HepG2 (cell line): ENCODE data around the gene SERPINA3. TPM values are rescaled to one million over a fixed set of nuclear protein-coding genes. Genes with fewer than 3 reads are reported as not detected.

Experiments
- AGO1 ChIP-seq: fragments of 200-400 bp; formaldehyde crosslinking; IDR thresholded peaks from 2 replicates; pipeline ENCODE4 v1.6.1; 2017; ENCODE audit warnings: mild to moderate bottlenecking, low read depth, low read length, moderate library complexity; ENCODE audit not compliant: poor library complexity, severe bottlenecking
- GMEB2 ChIP-seq: IDR thresholded peaks from 2 replicates; pipeline ENCODE4 v1.6.1; 2016; ENCODE audit warnings: missing biosample characterization, missing genetic modification reagents, low read depth
- HOXA5 ChIP-seq: sonication (generic); formaldehyde crosslinking; IDR thresholded peaks from 2 replicates; pipeline ENCODE4 v1.4.0; 2020; ENCODE audit warnings: missing genetic modification reagents
- KLF9 ChIP-seq: IDR thresholded peaks from 2 replicates; pipeline ENCODE4 v1.6.1; 2016; ENCODE audit warnings: low read depth
- PAF1 ChIP-seq: IDR thresholded peaks from 2 replicates; pipeline ENCODE4 v1.6.1; 2016; ENCODE audit warnings: missing genetic modification reagents, missing compliant biosample characterization
- SALL2 ChIP-seq: sonication (generic); formaldehyde crosslinking; IDR thresholded peaks from 2 replicates; pipeline ENCODE4 v1.8.1; 2023; ENCODE audit warnings: mild to moderate bottlenecking, missing genetic modification reagents, inconsistent platforms
- SATB2 ChIP-seq: sonication (generic); formaldehyde crosslinking; IDR thresholded peaks from 2 replicates; pipeline ENCODE4 v1.5.0; 2020; ENCODE audit warnings: missing genetic modification reagents
- ZMAT5 ChIP-seq: sonication (generic); formaldehyde crosslinking; IDR thresholded peaks from 2 replicates; pipeline ENCODE4 v1.5.0; 2020; ENCODE audit warnings: mild to moderate bottlenecking, low read depth, missing genetic modification reagents, borderline replicate concordance
- ZNF329 ChIP-seq: sonication (generic); formaldehyde crosslinking; IDR thresholded peaks from 2 replicates; pipeline ENCODE4 v1.9.0; 2021; ENCODE audit warnings: low read depth, mild to moderate bottlenecking, missing genetic modification reagents
- ZNF430 ChIP-seq: sonication (generic); formaldehyde crosslinking; IDR thresholded peaks from 2 replicates; pipeline ENCODE4 v1.9.0; 2021; ENCODE audit warnings: mild to moderate bottlenecking, missing genetic modification reagents
- polyA plus RNA-seq, 8 experiments: library from polyadenylated mRNA; depleted of rRNA in 3 of 8; stranded (reverse) in 7 of 8; unstranded in 1 of 8; fragments of >200 nt; fragmentation: Illumina TruSeq in 4 of 8; extraction: Trizol in 4 of 8; gene quantifications; 2 replicates each; pipeline versions ENCODE4 v1.2.1 to v1.2.3, GENCODE V29; 2011 to 2016; ENCODE audit warnings: low read depth in 4 of 8, missing spikeins in 1 of 8, mixed read lengths in 1 of 8; ENCODE audit not compliant: insufficient read depth in 1 of 8
- total RNA-seq, 5 experiments: library from RNA; depleted of rRNA; stranded (reverse); fragments of >200 nt; fragmentation: Illumina TruSeq; extraction: Trizol; gene quantifications; 2 replicates each; pipeline ENCODE4 v1.2.3, GENCODE V29; 2016; ENCODE audit warnings: low read depth in 1 of 5
- TF ChIP-seq, protein P1 (sequence below): sonication (generic); formaldehyde crosslinking; IDR thresholded peaks from 2 replicates; pipeline ENCODE4 v1.4.0; 2020; ENCODE audit warnings: mild to moderate bottlenecking, missing genetic modification reagents
- TF ChIP-seq, protein P2 (sequence below): sonication (generic); formaldehyde crosslinking; IDR thresholded peaks from 2 replicates; pipeline ENCODE4 v1.4.0; 2020; ENCODE audit warnings: mild to moderate bottlenecking, low read depth, missing genetic modification reagents
- TF ChIP-seq, protein P3 (sequence below): sonication (generic); formaldehyde crosslinking; IDR thresholded peaks from 2 replicates; pipeline ENCODE4 v1.8.1; 2023; ENCODE audit warnings: missing genetic modification reagents, mild to moderate bottlenecking, borderline replicate concordance
- TF ChIP-seq, protein P4 (sequence below): IDR thresholded peaks from 2 replicates; pipeline ENCODE4 v1.6.1; 2016; ENCODE audit warnings: mild to moderate bottlenecking, missing biosample characterization, missing genetic modification reagents
- TF ChIP-seq, protein P5 (sequence below): sonication (generic); formaldehyde crosslinking; IDR thresholded peaks from 2 replicates; pipeline ENCODE4 v1.4.0; 2020; ENCODE audit warnings: low read depth, missing genetic modification reagents

The SERPINA3 gene
- total and polyA plus RNA-seq, 2 of the 13 experiments (the other 11 are each of a cell fraction or from before 2014, with no cell fraction given) = 825 to 2,200 TPM

- TF ChIP-seq SALL2 = no peak
- TF ChIP-seq SATB2 (CRISPR knock-in tag) = no peak
- TF ChIP-seq AGO1 = peak; percentile 57
- no peak for TF ChIP-seq KLF9 (CRISPR knock-in tag)
- TF ChIP-seq, protein P1, sequence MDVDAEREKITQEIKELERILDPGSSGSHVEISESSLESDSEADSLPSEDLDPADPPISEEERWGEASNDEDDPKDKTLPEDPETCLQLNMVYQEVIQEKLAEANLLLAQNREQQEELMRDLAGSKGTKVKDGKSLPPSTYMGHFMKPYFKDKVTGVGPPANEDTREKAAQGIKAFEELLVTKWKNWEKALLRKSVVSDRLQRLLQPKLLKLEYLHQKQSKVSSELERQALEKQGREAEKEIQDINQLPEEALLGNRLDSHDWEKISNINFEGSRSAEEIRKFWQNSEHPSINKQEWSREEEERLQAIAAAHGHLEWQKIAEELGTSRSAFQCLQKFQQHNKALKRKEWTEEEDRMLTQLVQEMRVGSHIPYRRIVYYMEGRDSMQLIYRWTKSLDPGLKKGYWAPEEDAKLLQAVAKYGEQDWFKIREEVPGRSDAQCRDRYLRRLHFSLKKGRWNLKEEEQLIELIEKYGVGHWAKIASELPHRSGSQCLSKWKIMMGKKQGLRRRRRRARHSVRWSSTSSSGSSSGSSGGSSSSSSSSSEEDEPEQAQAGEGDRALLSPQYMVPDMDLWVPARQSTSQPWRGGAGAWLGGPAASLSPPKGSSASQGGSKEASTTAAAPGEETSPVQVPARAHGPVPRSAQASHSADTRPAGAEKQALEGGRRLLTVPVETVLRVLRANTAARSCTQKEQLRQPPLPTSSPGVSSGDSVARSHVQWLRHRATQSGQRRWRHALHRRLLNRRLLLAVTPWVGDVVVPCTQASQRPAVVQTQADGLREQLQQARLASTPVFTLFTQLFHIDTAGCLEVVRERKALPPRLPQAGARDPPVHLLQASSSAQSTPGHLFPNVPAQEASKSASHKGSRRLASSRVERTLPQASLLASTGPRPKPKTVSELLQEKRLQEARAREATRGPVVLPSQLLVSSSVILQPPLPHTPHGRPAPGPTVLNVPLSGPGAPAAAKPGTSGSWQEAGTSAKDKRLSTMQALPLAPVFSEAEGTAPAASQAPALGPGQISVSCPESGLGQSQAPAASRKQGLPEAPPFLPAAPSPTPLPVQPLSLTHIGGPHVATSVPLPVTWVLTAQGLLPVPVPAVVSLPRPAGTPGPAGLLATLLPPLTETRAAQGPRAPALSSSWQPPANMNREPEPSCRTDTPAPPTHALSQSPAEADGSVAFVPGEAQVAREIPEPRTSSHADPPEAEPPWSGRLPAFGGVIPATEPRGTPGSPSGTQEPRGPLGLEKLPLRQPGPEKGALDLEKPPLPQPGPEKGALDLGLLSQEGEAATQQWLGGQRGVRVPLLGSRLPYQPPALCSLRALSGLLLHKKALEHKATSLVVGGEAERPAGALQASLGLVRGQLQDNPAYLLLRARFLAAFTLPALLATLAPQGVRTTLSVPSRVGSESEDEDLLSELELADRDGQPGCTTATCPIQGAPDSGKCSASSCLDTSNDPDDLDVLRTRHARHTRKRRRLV (CRISPR knock-in tag) = no peak
- TF ChIP-seq, protein P2, sequence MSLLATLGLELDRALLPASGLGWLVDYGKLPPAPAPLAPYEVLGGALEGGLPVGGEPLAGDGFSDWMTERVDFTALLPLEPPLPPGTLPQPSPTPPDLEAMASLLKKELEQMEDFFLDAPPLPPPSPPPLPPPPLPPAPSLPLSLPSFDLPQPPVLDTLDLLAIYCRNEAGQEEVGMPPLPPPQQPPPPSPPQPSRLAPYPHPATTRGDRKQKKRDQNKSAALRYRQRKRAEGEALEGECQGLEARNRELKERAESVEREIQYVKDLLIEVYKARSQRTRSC = no peak
- TF ChIP-seq, protein P3, sequence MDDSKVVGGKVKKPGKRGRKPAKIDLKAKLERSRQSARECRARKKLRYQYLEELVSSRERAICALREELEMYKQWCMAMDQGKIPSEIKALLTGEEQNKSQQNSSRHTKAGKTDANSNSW (CRISPR knock-in tag) = no peak
- TF ChIP-seq GMEB2 (CRISPR knock-in tag) = no peak
- TF ChIP-seq, protein P4, sequence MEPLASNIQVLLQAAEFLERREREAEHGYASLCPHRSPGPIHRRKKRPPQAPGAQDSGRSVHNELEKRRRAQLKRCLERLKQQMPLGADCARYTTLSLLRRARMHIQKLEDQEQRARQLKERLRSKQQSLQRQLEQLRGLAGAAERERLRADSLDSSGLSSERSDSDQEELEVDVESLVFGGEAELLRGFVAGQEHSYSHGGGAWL (CRISPR knock-in tag) = peak; percentile 57; the same call in 1 of the 2 replicates
- TF ChIP-seq ZNF329 = peak; percentile 78; the same call in 1 of the 2 replicates
- TF ChIP-seq, protein P5, sequence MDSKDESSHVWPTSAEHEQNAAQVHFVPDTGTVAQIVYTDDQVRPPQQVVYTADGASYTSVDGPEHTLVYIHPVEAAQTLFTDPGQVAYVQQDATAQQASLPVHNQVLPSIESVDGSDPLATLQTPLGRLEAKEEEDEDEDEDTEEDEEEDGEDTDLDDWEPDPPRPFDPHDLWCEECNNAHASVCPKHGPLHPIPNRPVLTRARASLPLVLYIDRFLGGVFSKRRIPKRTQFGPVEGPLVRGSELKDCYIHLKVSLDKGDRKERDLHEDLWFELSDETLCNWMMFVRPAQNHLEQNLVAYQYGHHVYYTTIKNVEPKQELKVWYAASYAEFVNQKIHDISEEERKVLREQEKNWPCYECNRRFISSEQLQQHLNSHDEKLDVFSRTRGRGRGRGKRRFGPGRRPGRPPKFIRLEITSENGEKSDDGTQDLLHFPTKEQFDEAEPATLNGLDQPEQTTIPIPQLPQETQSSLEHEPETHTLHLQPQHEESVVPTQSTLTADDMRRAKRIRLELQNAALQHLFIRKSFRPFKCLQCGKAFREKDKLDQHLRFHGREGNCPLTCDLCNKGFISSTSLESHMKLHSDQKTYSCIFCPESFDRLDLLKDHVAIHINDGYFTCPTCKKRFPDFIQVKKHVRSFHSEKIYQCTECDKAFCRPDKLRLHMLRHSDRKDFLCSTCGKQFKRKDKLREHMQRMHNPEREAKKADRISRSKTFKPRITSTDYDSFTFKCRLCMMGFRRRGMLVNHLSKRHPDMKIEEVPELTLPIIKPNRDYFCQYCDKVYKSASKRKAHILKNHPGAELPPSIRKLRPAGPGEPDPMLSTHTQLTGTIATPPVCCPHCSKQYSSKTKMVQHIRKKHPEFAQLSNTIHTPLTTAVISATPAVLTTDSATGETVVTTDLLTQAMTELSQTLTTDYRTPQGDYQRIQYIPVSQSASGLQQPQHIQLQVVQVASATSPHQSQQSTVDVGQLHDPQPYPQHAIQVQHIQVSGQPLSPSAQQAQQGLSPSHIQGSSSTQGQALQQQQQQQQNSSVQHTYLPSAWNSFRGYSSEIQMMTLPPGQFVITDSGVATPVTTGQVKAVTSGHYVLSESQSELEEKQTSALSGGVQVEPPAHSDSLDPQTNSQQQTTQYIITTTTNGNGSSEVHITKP = no peak
- no peak for TF ChIP-seq ZMAT5 (CRISPR knock-in tag)
- peak; percentile 84 for TF ChIP-seq ZNF430 (CRISPR knock-in tag)
- no peak for TF ChIP-seq HOXA5 (CRISPR knock-in tag)
- no peak for TF ChIP-seq PAF1 (CRISPR knock-in tag)
These were observed 30.8 kb upstream of the SERPINA3 start, which contains the start of gene SERPINA5 (continued) for GRCh38 chr14:94581127-94581999.
